K562 (cell line): ENCODE data around the gene UBE2G2. TPM values are rescaled to one million over a fixed set of nuclear protein-coding genes. Genes with fewer than 3 reads are reported as not detected.

Experiments
- ARHGAP35 ChIP-seq: fragments of 450-650 bp; IDR thresholded peaks from 2 replicates; pipeline ENCODE4 v1.6.1; 2018; ENCODE audit not compliant: partially characterized antibody
- ATF7 ChIP-seq: fragments of 450-650 bp; IDR thresholded peaks from 2 replicates; pipeline ENCODE4 v1.7.1; 2014; ENCODE audit warnings: mild to moderate bottlenecking, moderate library complexity
- CBX2 ChIP-seq: fragments of 200-600 bp; sonication (generic); IDR thresholded peaks from one replicate; pipeline ENCODE4 v1.6.1; 2012; ENCODE audit warnings: mild to moderate bottlenecking, low read length, inconsistent platforms; ENCODE audit not compliant: insufficient read depth, poor library complexity, severe bottlenecking
- CXXC5 ChIP-seq: fragments of 250-450 bp; sonication (Bioruptor Pico); IDR thresholded peaks from 2 replicates; pipeline ENCODE4 v1.8.0; 2022; ENCODE audit warnings: inconsistent platforms, mild to moderate bottlenecking, moderate library complexity
- DMBX1 ChIP-seq: fragments of 250-450 bp; sonication (Bioruptor Pico); IDR thresholded peaks from 2 replicates; pipeline ENCODE4 v1.8.0; 2022; ENCODE audit warnings: inconsistent platforms, mild to moderate bottlenecking, moderate library complexity, borderline replicate concordance
- KLF1 ChIP-seq: fragments of 450-650 bp; IDR thresholded peaks from 2 replicates; pipeline ENCODE4 v1.6.1; 2016; ENCODE audit warnings: missing genetic modification characterization, missing compliant biosample characterization
- MCM7 ChIP-seq, 2 experiments: fragments of 450-650 bp; IDR thresholded peaks; 2 replicates each; pipeline ENCODE4 v1.6.1; 2016 to 2018
- NCOA2 ChIP-seq, 2 experiments: fragments of 450-650 bp; IDR thresholded peaks; 2 replicates each; pipeline ENCODE4 v1.6.1; 2018; ENCODE audit warnings: mild to moderate bottlenecking in 2 of 2, moderate library complexity in 1 of 2; ENCODE audit not compliant: partially characterized antibody in 2 of 2
- NFRKB ChIP-seq: fragments of 450-650 bp; IDR thresholded peaks from 2 replicates; pipeline ENCODE4 v1.6.1; 2016; ENCODE audit warnings: low read depth
- RBFOX2 ChIP-seq: fragments of 200-400 bp; formaldehyde crosslinking; IDR thresholded peaks from 2 replicates; pipeline ENCODE4 v1.6.1; 2017; ENCODE audit warnings: low read depth, mild to moderate bottlenecking, low read length, moderate library complexity
- SIN3A ChIP-seq, 2 experiments: fragments of 150-350 bp in 1 of 2; IDR thresholded peaks; 2 replicates each; pipeline ENCODE4 v1.6.1; 2011 to 2016; ENCODE audit warnings: borderline replicate concordance in 2 of 2, low read depth in 2 of 2, low read length in 2 of 2, mild to moderate bottlenecking in 2 of 2, moderate library complexity in 2 of 2; ENCODE audit not compliant: control insufficient read depth in 1 of 2
- ZC3H4 ChIP-seq: sonication (generic); formaldehyde crosslinking; IDR thresholded peaks from 2 replicates; pipeline ENCODE4 v1.9.0; 2021; ENCODE audit warnings: missing genetic modification reagents, borderline replicate concordance
- ZMIZ1 ChIP-seq, 2 experiments: fragments of 150-350 bp in 1 of 2; IDR thresholded peaks; 2 replicates each; pipeline ENCODE4 v1.6.1; 2012 to 2016; ENCODE audit warnings: low read depth in 2 of 2, low read length in 2 of 2, mild to moderate bottlenecking in 1 of 2, moderate library complexity in 1 of 2
- ZNF384 ChIP-seq: IDR thresholded peaks from 2 replicates; pipeline ENCODE4 v1.6.1; 2012; ENCODE audit warnings: low read depth, low read length, improper control_type of control experiment
- ZSCAN32 ChIP-seq: fragments of 450-650 bp; formaldehyde crosslinking; IDR thresholded peaks from 2 replicates; pipeline ENCODE4 v1.4.0; 2020; ENCODE audit warnings: mild to moderate bottlenecking, moderate library complexity
- polyA plus RNA-seq, 8 experiments: library from polyadenylated mRNA; depleted of rRNA in 4 of 8; stranded (reverse) in 5 of 8; unstranded in 3 of 8; fragments of >200 nt; fragmentation: Nextera tagmentation in 2 of 8; fragmentation: Illumina TruSeq in 1 of 8; extraction: Ambion mirVana in 2 of 8; extraction: Trizol in 1 of 8; gene quantifications; 2 replicates each; pipeline versions ENCODE4 v1.2.1 to v1.2.3, GENCODE V29; 2011 to 2014; ENCODE audit warnings: inconsistent platforms in 1 of 8, missing spikeins in 1 of 8
- total RNA-seq, 7 experiments: library from RNA; depleted of rRNA in 6 of 7; stranded (reverse); fragments of >200 nt in 6 of 7; fragmentation: Illumina TruSeq in 2 of 7; extraction: Trizol in 2 of 7; gene quantifications; 2 replicates each; pipeline versions ENCODE4 v1.2.1 to v1.2.3, GENCODE V29; 2011 to 2021; ENCODE audit warnings: low replicate concordance in 1 of 7
- TF ChIP-seq, protein P1 (sequence below), 3 experiments: fragments of 200-800 bp in 1 of 3; fragments of 250-450 bp in 1 of 3; fragments of 450-650 bp in 1 of 3; sonication (Bioruptor Pico) in 1 of 3; sonication (Bioruptor generic) in 1 of 3; formaldehyde crosslinking in 1 of 3; IDR thresholded peaks; 2 replicates each; pipeline versions ENCODE4 v1.6.1 to v1.8.0; 2016 to 2022; ENCODE audit warnings: mild to moderate bottlenecking in 2 of 3, missing genetic modification characterization in 2 of 3, missing compliant biosample characterization in 1 of 3, moderate library complexity in 1 of 3
- TF ChIP-seq, protein P2 (sequence below), 3 experiments: fragments of 200-800 bp in 1 of 3; sonication (Bioruptor generic) in 1 of 3; sonication (generic) in 1 of 3; formaldehyde crosslinking in 1 of 3; IDR thresholded peaks; 2 replicates each; pipeline versions ENCODE4 v1.6.1 to v1.8.0; 2016 to 2022; ENCODE audit warnings: mild to moderate bottlenecking in 2 of 3, missing compliant biosample characterization in 2 of 3, missing genetic modification characterization in 2 of 3, missing genetic modification reagents in 1 of 3

UBE2G2 gene
- total and polyA plus RNA-seq, 9 of the 15 experiments (the other 6 are each of a cell fraction or from before 2014, with no cell fraction given) = 47.5 to 225 (median 140) TPM

GRCh38 chr21:44845418-44846223 lies 44.0 kb upstream of the UBE2G2 start (continued):
- peak; percentile 22; the same call in 1 of the 2 replicates for TF ChIP-seq ZSCAN32 (CRISPR knock-in tag)
- peak; percentile 3; the same call in 1 of the 2 replicates for TF ChIP-seq CXXC5
- no peak for TF ChIP-seq CBX2
- TF ChIP-seq, protein P1, sequence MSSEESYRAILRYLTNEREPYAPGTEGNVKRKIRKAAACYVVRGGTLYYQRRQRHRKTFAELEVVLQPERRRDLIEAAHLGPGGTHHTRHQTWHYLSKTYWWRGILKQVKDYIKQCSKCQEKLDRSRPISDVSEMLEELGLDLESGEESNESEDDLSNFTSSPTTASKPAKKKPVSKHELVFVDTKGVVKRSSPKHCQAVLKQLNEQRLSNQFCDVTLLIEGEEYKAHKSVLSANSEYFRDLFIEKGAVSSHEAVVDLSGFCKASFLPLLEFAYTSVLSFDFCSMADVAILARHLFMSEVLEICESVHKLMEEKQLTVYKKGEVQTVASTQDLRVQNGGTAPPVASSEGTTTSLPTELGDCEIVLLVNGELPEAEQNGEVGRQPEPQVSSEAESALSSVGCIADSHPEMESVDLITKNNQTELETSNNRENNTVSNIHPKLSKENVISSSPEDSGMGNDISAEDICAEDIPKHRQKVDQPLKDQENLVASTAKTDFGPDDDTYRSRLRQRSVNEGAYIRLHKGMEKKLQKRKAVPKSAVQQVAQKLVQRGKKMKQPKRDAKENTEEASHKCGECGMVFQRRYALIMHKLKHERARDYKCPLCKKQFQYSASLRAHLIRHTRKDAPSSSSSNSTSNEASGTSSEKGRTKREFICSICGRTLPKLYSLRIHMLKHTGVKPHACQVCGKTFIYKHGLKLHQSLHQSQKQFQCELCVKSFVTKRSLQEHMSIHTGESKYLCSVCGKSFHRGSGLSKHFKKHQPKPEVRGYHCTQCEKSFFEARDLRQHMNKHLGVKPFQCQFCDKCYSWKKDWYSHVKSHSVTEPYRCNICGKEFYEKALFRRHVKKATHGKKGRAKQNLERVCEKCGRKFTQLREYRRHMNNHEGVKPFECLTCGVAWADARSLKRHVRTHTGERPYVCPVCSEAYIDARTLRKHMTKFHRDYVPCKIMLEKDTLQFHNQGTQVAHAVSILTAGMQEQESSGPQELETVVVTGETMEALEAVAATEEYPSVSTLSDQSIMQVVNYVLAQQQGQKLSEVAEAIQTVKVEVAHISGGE (CRISPR knock-in tag; IDR thresholded peaks at IDR 0.05) = no peak
- no peak for TF ChIP-seq NCOA2 (IDR thresholded peaks at IDR 0.05; ENCODE audit: partially characterized antibody in 2 of 2)
- TF ChIP-seq RBFOX2 = peak; percentile 61
- TF ChIP-seq, protein P2, sequence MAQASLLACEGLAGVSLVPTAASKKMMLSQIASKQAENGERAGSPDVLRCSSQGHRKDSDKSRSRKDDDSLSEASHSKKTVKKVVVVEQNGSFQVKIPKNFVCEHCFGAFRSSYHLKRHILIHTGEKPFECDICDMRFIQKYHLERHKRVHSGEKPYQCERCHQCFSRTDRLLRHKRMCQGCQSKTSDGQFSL (CRISPR knock-in tag; IDR thresholded peaks at IDR 0.05) = no peak
- TF ChIP-seq, protein P2 (tag; IDR thresholded peaks at IDR 0.05) = peak in 1 of 2 experiments; percentile 75; a peak in 2 of 4 replicates
- no peak for TF ChIP-seq ZMIZ1 (IDR thresholded peaks at IDR 0.05; ENCODE audit: low read depth in 2 of 2, low read length in 2 of 2)
- TF ChIP-seq NFRKB = no peak
- TF ChIP-seq KLF1 = no peak
- TF ChIP-seq DMBX1 = peak; percentile 71; the same call in 1 of the 2 replicates
- peak; percentile 40; the same call in 1 of the 2 replicates for TF ChIP-seq ATF7
- TF ChIP-seq ZNF384 = no peak
- no peak for TF ChIP-seq MCM7 (IDR thresholded peaks at IDR 0.05)
- no peak for TF ChIP-seq SIN3A (IDR thresholded peaks at IDR 0.05; ENCODE audit: borderline replicate concordance in 2 of 2, control insufficient read depth in 1 of 2, low read depth in 2 of 2, low read length in 2 of 2)
- TF ChIP-seq ZC3H4 (CRISPR knock-in tag) = no peak
- TF ChIP-seq ARHGAP35 = no peak
